ENCODE results near the gene YIPF2.

Gene YIPF2

GRCh38 chr19:10898633-10899032 lies 29.8 kb downstream of the YIPF2 start:
- Histone ChIP-seq H3K4me1 (ENCODE audit: control insufficient read depth in 1 of 2, insufficient read depth in 2 of 2, low read length in 2 of 2) (peaks cover 9 to 26% of the 10 kb centered on the region in 2 donors), H3K27me3 (ENCODE audit: low read depth, low read length) (no peaks in the 10 kb centered on the region), H3K9me3 (ENCODE audit: control insufficient read depth in 1 of 2, low read length in 2 of 2) (no peaks in the 10 kb centered on the region), H3K27ac (ENCODE audit: low read length) (no peak overlapping the region), H3K4me3 (ENCODE audit: low read depth in 1 of 2, low read length in 2 of 2) (no peak overlapping the region), H3K36me3 (ENCODE audit: control insufficient read depth in 1 of 2, insufficient read depth in 2 of 2, low read length in 2 of 2) (no peaks in the 10 kb centered on the region)

DNA sequence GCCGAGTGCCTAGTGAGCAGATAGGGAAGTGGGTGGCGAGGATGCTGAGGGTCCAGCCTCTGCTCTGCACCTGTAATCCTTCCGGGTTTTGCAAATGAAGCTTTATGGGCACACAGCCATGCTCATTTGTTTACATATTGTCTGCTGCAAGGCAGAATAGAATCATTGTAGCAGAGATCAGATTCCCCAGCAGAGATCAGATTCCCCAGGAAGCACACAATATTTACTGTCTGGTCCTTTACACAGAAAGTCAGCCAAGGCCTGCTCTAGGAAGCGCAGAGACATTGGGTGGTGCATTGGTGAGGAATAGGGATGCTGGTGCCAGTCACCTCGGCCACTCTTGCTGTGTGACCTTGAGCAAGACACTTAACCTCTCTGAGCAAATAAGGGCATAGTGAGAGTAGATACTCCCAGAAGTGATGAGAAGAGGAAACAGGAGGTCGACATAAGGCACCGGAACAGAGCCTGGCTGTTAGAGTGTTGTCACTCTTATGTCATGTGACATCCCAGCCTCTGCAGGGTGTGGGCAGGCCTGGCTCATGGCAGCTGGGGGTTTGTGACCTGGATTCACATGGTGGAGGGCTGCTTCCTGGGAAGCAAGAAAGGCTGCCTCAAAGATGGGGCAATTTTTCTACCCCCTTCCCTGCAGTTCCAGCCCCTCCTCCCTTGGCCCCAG lies 31.4 kb downstream of the YIPF2 start:
- no peaks in the 10 kb centered on the region for H3K9me3 ChIP-seq (ENCODE audit: control insufficient read depth in 1 of 2, low read length in 2 of 2)
- H3K4me1 ChIP-seq (ENCODE audit: control insufficient read depth in 1 of 2, insufficient read depth in 2 of 2, low read length in 2 of 2), result peaks cover 11 to 31% of the 10 kb centered on the region in 2 donors
- H3K27me3 ChIP-seq (ENCODE audit: low read depth, low read length), result no peaks in the 10 kb centered on the region
- H3K27ac ChIP-seq (ENCODE audit: low read length), result no peak overlapping the region
- no peak overlapping the region for H3K4me3 ChIP-seq (ENCODE audit: low read depth in 1 of 2, low read length in 2 of 2)
- H3K36me3 ChIP-seq (ENCODE audit: control insufficient read depth in 1 of 2, insufficient read depth in 2 of 2, low read length in 2 of 2), result no peaks in the 10 kb centered on the region

DNA sequence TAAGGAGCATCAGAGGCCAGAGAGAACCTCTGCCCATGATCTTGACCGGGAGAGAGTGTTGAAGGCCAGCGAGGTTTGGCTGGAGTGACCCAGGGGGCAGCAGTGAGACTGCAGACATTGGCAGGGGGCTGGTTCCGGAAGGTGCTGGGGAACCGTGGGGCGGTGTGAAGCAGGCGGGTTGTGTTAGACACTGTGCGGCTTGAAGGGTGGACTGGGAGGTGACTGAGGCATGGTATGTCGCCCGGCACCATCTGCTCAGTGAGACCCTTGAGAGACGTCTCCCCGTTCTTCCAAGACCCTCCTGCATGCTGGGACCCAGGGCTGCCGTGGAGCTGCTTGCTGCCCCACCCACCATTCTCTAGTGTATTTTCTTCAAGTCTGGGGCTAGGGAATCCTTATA lies 32.5 kb downstream of the YIPF2 start:
- H3K36me3 ChIP-seq (ENCODE audit: control insufficient read depth in 1 of 2, insufficient read depth in 2 of 2, low read length in 2 of 2), result no peaks in the 10 kb centered on the region
- no peak overlapping the region for H3K27ac ChIP-seq (ENCODE audit: low read length)
- H3K9me3 ChIP-seq (ENCODE audit: control insufficient read depth in 1 of 2, low read length in 2 of 2), result no peaks in the 10 kb centered on the region
- no peaks in the 10 kb centered on the region for H3K27me3 ChIP-seq (ENCODE audit: low read depth, low read length)
- H3K4me1 ChIP-seq (ENCODE audit: control insufficient read depth in 1 of 2, insufficient read depth in 2 of 2, low read length in 2 of 2), result peaks cover 14 to 41% of the 10 kb centered on the region in 2 donors
- no peak overlapping the region for H3K4me3 ChIP-seq (ENCODE audit: low read depth in 1 of 2, low read length in 2 of 2)

- H3K4me3 ChIP-seq (ENCODE audit: low read depth in 1 of 2, low read length in 2 of 2), result no peak overlapping the region
These were observed 33.1 kb downstream of the YIPF2 start for GRCh38 chr19:10895363-10895762.

DNA sequence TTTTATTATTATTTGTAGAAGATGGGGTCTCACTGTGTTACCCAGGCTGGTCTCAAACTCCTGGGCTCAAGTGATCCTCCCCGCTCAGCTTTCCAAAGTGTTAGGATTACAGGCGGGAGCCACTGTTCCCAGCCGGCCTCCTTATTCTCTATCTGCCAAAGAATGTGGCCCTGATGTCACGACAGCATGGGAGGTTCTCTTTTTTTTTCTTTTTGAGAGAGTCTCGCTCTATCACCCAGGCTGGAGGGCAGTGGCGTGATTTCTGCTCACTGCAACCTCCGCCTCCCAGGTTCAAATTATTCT lies 33.6 kb downstream of the YIPF2 start:
- Histone ChIP-seq H3K4me3 (ENCODE audit: low read depth in 1 of 2, low read length in 2 of 2) (no peak overlapping the region), H3K4me1 (ENCODE audit: control insufficient read depth in 1 of 2, insufficient read depth in 2 of 2, low read length in 2 of 2) (peaks cover 14 to 42% of the 10 kb centered on the region in 2 donors), H3K27me3 (ENCODE audit: low read depth, low read length) (no peaks in the 10 kb centered on the region), H3K27ac (ENCODE audit: low read length) (no peak overlapping the region), H3K36me3 (ENCODE audit: control insufficient read depth in 1 of 2, insufficient read depth in 2 of 2, low read length in 2 of 2) (no peaks in the 10 kb centered on the region), H3K9me3 (ENCODE audit: control insufficient read depth in 1 of 2, low read length in 2 of 2) (no peaks in the 10 kb centered on the region)

More at GRCh38 chr19:10895363-10895762, 33.1 kb downstream of the YIPF2 start:
- H3K4me1 ChIP-seq (ENCODE audit: control insufficient read depth in 1 of 2, insufficient read depth in 2 of 2, low read length in 2 of 2), result peaks cover 14 to 42% of the 10 kb centered on the region in 2 donors
- H3K9me3 ChIP-seq (ENCODE audit: control insufficient read depth in 1 of 2, low read length in 2 of 2), result no peaks in the 10 kb centered on the region
- no peaks in the 10 kb centered on the region for H3K27me3 ChIP-seq (ENCODE audit: low read depth, low read length)
- no peak overlapping the region for H3K27ac ChIP-seq (ENCODE audit: low read length)
- H3K36me3 ChIP-seq (ENCODE audit: control insufficient read depth in 1 of 2, insufficient read depth in 2 of 2, low read length in 2 of 2), result no peaks in the 10 kb centered on the region

GRCh38 chr19:10892256-10892655 lies 36.2 kb downstream of the YIPF2 start:
- Histone ChIP-seq H3K4me1 (ENCODE audit: control insufficient read depth in 1 of 2, insufficient read depth in 2 of 2, low read length in 2 of 2) (peaks cover 13 to 43% of the 10 kb centered on the region in 2 donors), H3K4me3 (ENCODE audit: low read depth in 1 of 2, low read length in 2 of 2) (no peak overlapping the region), H3K27ac (ENCODE audit: low read length) (no peak overlapping the region), H3K9me3 (ENCODE audit: control insufficient read depth in 1 of 2, low read length in 2 of 2) (no peaks in the 10 kb centered on the region), H3K36me3 (ENCODE audit: control insufficient read depth in 1 of 2, insufficient read depth in 2 of 2, low read length in 2 of 2) (no peaks in the 10 kb centered on the region), H3K27me3 (ENCODE audit: low read depth, low read length) (no peaks in the 10 kb centered on the region)

GRCh38 chr19:10891405-10892086 lies 36.9 kb downstream of the YIPF2 start:
- Histone ChIP-seq H3K27me3 (ENCODE audit: low read depth, low read length) (no peaks in the 10 kb centered on the region), H3K4me1 (ENCODE audit: control insufficient read depth in 1 of 2, insufficient read depth in 2 of 2, low read length in 2 of 2) (peaks cover 6 to 40% of the 10 kb centered on the region in 2 donors), H3K9me3 (ENCODE audit: control insufficient read depth in 1 of 2, low read length in 2 of 2) (no peaks in the 10 kb centered on the region), H3K4me3 (ENCODE audit: low read depth in 1 of 2, low read length in 2 of 2) (peak overlapping the region in 1 of 2 donors; percentile 22), H3K36me3 (ENCODE audit: control insufficient read depth in 1 of 2, insufficient read depth in 2 of 2, low read length in 2 of 2) (no peaks in the 10 kb centered on the region), H3K27ac (ENCODE audit: low read length) (no peak overlapping the region)

DNA sequence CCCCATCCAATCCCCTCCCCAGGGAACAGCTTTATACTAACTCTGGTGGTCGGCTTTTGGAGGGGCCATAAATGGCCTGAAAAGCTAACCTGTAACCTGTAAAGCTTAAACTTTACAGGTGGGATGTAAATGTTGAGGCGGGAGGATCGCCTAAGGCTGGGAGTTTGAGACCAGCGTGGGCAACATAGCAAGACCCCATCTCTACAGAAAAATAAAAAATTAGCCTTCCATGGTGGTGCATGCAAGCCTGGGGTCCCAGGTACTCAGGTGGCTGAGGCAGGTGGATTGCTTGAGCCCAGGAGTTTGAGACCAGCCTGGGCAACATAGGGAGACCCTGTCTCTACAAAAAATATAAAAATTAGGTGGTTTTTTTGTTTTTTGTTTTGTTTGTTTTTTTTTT lies 38.6 kb downstream of the YIPF2 start:
- no peaks in the 10 kb centered on the region for H3K9me3 ChIP-seq (ENCODE audit: control insufficient read depth in 1 of 2, low read length in 2 of 2)
- H3K36me3 ChIP-seq (ENCODE audit: control insufficient read depth in 1 of 2, insufficient read depth in 2 of 2, low read length in 2 of 2), result no peaks in the 10 kb centered on the region
- H3K4me3 ChIP-seq (ENCODE audit: low read depth in 1 of 2, low read length in 2 of 2), result no peak overlapping the region
- no peaks in the 10 kb centered on the region for H3K27me3 ChIP-seq (ENCODE audit: low read depth, low read length)
- peaks cover 5 to 43% of the 10 kb centered on the region in 2 donors for H3K4me1 ChIP-seq (ENCODE audit: control insufficient read depth in 1 of 2, insufficient read depth in 2 of 2, low read length in 2 of 2)
- no peak overlapping the region for H3K27ac ChIP-seq (ENCODE audit: low read length)

- no peak overlapping the region for H3K4me3 ChIP-seq (ENCODE audit: low read depth in 1 of 2, low read length in 2 of 2)
- no peaks in the 10 kb centered on the region for H3K9me3 ChIP-seq (ENCODE audit: control insufficient read depth in 1 of 2, low read length in 2 of 2)
- no peak overlapping the region for H3K27ac ChIP-seq (ENCODE audit: low read length)
- H3K27me3 ChIP-seq (ENCODE audit: low read depth, low read length), result no peaks in the 10 kb centered on the region
- H3K36me3 ChIP-seq (ENCODE audit: control insufficient read depth in 1 of 2, insufficient read depth in 2 of 2, low read length in 2 of 2), result no peaks in the 10 kb centered on the region
- H3K4me1 ChIP-seq (ENCODE audit: control insufficient read depth in 1 of 2, insufficient read depth in 2 of 2, low read length in 2 of 2), result peaks cover 5 to 52% of the 10 kb centered on the region in 2 donors
These were observed 40.0 kb downstream of the YIPF2 start for GRCh38 chr19:10888421-10888866.

GRCh38 chr19:10887616-10888367 lies 40.6 kb downstream of the YIPF2 start:
- H3K9me3 ChIP-seq (ENCODE audit: control insufficient read depth in 1 of 2, low read length in 2 of 2), result no peaks in the 10 kb centered on the region
- H3K36me3 ChIP-seq (ENCODE audit: control insufficient read depth in 1 of 2, insufficient read depth in 2 of 2, low read length in 2 of 2), result no peaks in the 10 kb centered on the region
- H3K4me1 ChIP-seq (ENCODE audit: control insufficient read depth in 1 of 2, insufficient read depth in 2 of 2, low read length in 2 of 2), result peaks cover 5 to 52% of the 10 kb centered on the region in 2 donors
- no peaks in the 10 kb centered on the region for H3K27me3 ChIP-seq (ENCODE audit: low read depth, low read length)
- no peak overlapping the region for H3K4me3 ChIP-seq (ENCODE audit: low read depth in 1 of 2, low read length in 2 of 2)
- H3K27ac ChIP-seq (ENCODE audit: low read length), result no peak overlapping the region
